GM12873 (cell line): ENCODE results near the gene SETD9.

Experiments
- TF ChIP-seq, protein P1 (sequence below): IDR thresholded peaks from 2 replicates; pipeline ENCODE4 v1.5.1; 2012; ENCODE audit warnings: low read depth, mild to moderate bottlenecking, moderate library complexity, low read length, control low read depth; ENCODE audit not compliant: insufficient read depth; ENCODE audit errors: missing control alignments

SETD9 gene, protein sequence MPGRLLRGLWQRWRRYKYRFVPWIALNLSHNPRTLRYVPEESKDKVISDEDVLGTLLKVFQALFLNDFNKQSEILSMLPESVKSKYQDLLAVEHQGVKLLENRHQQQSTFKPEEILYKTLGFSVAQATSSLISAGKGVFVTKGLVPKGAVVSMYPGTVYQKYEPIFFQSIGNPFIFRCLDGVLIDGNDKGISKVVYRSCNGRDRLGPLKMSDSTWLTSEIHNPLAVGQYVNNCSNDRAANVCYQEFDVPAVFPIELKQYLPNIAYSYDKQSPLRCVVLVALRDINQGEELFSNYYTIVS

DNA sequence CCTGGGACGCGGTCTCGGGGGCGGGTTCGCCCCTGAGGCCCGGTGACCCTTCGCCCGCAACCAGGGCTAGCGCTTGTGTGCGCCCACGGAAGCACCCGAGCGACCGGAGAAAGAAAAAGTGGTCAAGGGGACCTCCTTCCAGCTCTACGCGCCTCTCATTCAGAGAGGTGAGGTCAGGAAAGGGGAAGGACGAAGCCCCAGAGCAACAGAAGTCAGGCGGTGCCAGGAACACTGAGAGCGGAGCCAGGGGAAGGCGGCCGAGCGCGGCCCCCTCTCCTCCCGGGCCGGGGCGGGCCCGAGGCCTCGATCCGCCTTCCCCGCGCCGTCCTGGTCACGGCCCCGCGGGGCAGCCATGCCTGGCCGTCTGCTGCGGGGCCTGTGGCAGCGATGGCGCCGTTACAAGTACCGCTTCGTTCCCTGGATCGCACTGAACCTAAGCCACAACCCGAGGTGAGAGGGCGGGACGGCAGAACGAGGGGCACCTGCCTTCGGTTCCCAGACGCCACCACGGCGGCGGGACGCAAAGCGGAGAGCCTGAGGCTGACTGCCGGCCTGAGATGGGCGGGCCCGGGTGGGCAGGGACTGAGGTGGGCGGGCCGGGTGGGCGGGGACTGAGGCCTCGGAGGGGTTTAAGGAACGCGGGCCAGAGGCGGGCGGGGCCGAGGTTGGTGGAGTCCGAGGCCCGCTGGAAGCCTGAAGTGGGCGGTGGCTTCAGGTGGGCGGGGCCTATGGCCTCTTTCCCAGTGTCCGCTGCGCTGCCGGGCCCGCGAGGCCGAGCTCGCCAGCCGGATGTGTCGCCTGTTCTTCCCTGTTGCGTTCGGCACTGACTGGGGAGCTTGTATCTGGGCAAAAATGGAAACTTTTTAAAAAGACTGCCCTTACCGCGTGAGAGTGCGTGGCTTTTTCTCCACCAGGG, at the start of gene SETD9:
Gene SETD9, plus strand, starts transcription at position 303 of the 916 bp plus-strand sequence. Its CDS starts 50 bp downstream, at position 353.
- TF ChIP-seq, protein P1, sequence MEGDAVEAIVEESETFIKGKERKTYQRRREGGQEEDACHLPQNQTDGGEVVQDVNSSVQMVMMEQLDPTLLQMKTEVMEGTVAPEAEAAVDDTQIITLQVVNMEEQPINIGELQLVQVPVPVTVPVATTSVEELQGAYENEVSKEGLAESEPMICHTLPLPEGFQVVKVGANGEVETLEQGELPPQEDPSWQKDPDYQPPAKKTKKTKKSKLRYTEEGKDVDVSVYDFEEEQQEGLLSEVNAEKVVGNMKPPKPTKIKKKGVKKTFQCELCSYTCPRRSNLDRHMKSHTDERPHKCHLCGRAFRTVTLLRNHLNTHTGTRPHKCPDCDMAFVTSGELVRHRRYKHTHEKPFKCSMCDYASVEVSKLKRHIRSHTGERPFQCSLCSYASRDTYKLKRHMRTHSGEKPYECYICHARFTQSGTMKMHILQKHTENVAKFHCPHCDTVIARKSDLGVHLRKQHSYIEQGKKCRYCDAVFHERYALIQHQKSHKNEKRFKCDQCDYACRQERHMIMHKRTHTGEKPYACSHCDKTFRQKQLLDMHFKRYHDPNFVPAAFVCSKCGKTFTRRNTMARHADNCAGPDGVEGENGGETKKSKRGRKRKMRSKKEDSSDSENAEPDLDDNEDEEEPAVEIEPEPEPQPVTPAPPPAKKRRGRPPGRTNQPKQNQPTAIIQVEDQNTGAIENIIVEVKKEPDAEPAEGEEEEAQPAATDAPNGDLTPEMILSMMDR, result no peak

DNA sequence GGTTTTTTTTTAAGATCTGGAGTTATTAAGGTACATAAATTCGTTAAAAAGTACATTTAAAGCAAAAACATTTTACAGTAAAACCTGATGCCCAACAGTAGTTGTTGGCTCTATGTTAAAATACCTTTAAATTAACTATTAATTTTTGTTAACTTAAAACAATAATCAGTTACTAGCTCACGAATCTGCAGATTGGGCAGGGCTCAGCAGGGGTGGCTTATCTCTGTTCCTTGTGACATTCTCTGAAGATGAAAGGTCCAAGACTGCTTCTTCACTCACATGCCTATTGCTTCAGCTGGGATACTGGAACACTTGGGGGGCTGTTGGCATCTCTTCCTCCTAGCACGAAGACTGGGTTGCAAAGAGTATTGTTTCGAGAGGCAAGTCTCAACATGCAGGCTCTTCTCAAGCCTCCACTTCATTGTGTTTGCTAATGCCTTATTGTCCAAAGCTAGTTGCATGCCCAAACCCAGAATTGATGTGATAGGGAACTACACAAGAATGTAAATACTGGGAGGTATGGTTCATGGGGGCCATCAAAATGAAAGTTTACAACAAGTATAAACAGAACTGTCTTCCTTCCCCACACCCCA, 47.4 kb upstream of the SETD9 start:
- TF ChIP-seq, protein P1, result no peak

DNA sequence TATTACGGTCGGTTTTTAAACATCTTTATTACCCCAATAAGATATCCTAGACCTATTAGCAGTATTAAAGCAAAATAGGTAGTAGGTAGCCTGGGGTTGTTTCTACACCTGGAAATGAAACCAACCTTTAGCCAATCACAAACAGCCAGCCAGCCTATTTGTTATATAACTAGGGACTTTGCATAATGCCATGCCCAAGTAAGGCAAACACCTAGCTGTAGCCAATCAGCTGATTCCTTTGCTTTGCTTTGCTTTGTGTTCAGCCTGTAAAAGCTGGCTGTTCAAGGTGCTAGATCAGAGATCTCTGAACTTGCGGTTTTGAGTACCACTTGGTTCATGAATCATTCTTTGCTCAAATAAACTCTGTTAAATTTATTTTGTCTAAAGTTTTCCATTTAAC, 46.5 kb upstream of the SETD9 start:
- TF ChIP-seq, protein P1, result no peak

DNA sequence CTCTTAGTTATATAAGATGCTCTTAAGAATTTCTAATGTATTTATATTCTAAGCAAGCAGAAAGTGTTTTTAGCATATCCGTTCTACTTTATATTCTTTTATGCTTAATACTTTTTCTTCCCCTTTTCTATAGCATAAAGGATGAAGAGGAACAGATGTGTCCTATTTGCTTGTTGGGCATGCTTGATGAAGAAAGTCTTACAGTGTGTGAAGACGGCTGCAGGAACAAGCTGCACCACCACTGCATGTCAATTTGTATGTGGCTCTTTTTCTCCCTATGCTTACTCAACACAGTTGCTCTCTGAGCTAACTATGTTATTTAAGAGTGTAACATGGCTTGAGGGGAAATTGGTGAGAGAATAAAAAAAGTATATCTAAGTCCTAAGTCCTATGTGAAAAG, 37.6 kb upstream of the SETD9 start:
- TF ChIP-seq, protein P1, result no peak

DNA sequence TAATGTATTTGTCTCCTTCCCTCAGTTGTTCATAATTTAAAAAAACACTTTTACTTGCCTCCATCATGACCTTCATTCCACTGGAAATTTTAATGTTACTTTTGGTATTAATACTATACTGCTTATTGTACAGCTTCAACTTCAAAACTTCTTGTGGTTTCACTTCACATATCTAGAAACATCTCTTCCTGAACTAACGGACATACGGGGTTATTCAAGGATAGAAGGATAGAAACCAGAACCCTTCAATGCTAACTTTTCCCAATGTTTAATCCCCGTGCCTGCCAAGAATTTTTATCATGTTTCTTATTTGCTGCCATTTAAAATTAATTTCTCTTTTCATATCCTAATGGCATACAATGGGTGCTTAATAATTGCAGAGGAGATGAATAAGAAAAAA, 36.3 kb upstream of the SETD9 start:
- TF ChIP-seq, protein P1, result no peak

DNA sequence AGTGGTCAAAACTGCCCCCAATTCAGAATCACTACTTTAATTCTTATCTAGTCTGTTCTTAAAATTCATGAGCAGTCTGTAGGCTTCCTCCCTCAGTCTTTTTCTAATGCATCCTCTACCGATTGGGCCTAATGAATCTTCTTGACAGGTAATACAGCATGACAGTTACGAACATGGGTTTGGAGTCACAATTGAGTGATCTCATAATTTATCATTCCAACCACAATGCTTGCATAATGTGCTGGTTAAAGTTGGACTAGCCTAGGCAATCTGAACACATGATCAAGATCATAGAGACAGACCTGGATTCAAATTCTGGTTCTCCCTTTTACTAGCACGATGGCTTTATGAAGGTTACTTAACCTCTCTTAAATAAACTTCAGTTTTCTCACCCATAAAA, 33.1 kb upstream of the SETD9 start:
- TF ChIP-seq, protein P1, result no peak

DNA sequence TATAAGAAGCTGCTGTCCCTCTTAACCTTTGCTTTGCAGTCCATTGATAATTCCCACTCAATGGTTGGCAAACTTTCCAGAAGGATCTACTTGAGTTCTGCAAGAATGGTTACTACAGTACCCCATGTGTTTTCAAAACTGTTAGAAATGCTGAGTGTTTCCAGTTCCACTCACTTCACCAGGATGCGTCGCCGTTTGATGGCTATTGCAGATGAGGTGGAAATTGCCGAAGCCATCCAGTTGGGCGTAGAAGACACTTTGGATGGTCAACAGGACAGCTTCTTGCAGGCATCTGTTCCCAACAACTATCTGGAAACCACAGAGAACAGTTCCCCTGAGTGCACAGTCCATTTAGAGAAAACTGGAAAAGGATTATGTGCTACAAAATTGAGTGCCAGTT, 27.8 kb upstream of the SETD9 start:
- TF ChIP-seq, protein P1, result no peak
